AG04450 (cell line): ENCODE results near the gene SMAD3. TPM values are rescaled to one million over a fixed set of nuclear protein-coding genes. Genes with fewer than 3 reads are reported as not detected.

Experiments
- CTCF ChIA-PET: fragments of 300-600, 350-600 bp; formaldehyde crosslinking; extraction: SDS; loops from one replicate; lab custom pipeline; 2022; ENCODE audit warnings: antibody characterized with exemption, inconsistent platforms; lab: Charles Lee
- POLR2A ChIA-PET: fragments of 350-600 bp; formaldehyde crosslinking; extraction: SDS; loops from one replicate; lab custom pipeline; 2021; ENCODE audit warnings: antibody characterized with exemption, inconsistent platforms; lab: Yijun Ruan, JAX
- DNase-seq: peaks from one replicate; pipeline ENCODE4 v3.0.0-alpha.2; 2011; ENCODE audit warnings: low read depth, low spot score
- H3K27ac ChIP-seq: one replicate; pipeline ENCODE4 v1.5.1; 2012; ENCODE audit warnings: low read depth, low read length, control low read depth
- H3K27me3 ChIP-seq: one replicate; pipeline ENCODE4 v1.6.0; 2012; ENCODE audit warnings: low read length; ENCODE audit not compliant: control insufficient read depth, insufficient read depth
- H3K4me3 ChIP-seq: 2 replicates; pipeline ENCODE4 v1.5.1; 2011; ENCODE audit warnings: mild to moderate bottlenecking, low read depth, low read length, control low read depth
- H3K9me3 ChIP-seq: 2 replicates; pipeline ENCODE4 v1.5.1; 2012; ENCODE audit warnings: low read length; ENCODE audit not compliant: control insufficient read depth, insufficient read depth
- CTCF ChIP-seq: IDR thresholded peaks from 2 replicates; pipeline ENCODE4 v1.5.1; 2011; ENCODE audit warnings: low read depth, low read length, control low read depth, inconsistent platforms
- polyA plus RNA-seq: library from polyadenylated mRNA; depleted of rRNA; stranded (reverse); fragments of >200 nt; gene quantifications from 2 replicates; pipeline ENCODE4 v1.2.3, GENCODE V29; 2011

Gene SMAD3
- polyA plus RNA-seq, 1 experiment = 115 TPM

GRCh38 chr15:67103021-67103420 is 37.6 kb downstream of the SMAD3 start:
- Histone ChIP-seq H3K4me3 (no peak overlapping the region), H3K9me3 (no peaks in the 10 kb centered on the region), H3K27me3 (no peaks in the 10 kb centered on the region), H3K27ac (no peak overlapping the region)
- CTCF ChIA-PET = no interaction called here
- DNase-seq = no peak
- POLR2A ChIA-PET = interaction anchor here (0.6 kb wide), 1 partner anchor 25 kb away, joined by 3 read pairs; no protein-coding TSS in a partner anchor
- TF ChIP-seq CTCF = no peak

- ChIA-PET CTCF (no interaction called here), POLR2A (interaction anchor here (0.6 kb wide), 2 partner anchors 21 to 25 kb away, joined by 3 read pairs; no protein-coding TSS in a partner anchor)
- H3K9me3 ChIP-seq = no peaks in the 10 kb centered on the region
- DNase-seq = no peak
- no peaks in the 10 kb centered on the region for H3K27me3 ChIP-seq
- no peak overlapping the region for H3K4me3 ChIP-seq
- peak overlapping the region; percentile 98 for H3K27ac ChIP-seq
- no peak for TF ChIP-seq CTCF
Measured at GRCh38 chr15:67103432-67103831, 38.0 kb downstream of the SMAD3 start.

GRCh38 chr15:67103869-67104268 is 38.5 kb downstream of the SMAD3 start:
- Histone ChIP-seq H3K9me3 (no peaks in the 10 kb centered on the region), H3K4me3 (no peak overlapping the region), H3K27ac (peak overlapping the region; percentile 98), H3K27me3 (no peaks in the 10 kb centered on the region)
- TF ChIP-seq CTCF = no peak
- ChIA-PET CTCF (no interaction called here), POLR2A (interaction anchor here (0.6 to 1.9 kb wide), 2 partner anchors 20 to 23 kb away, joined by 3 to 4 read pairs; no protein-coding TSS in a partner anchor)
- no peak for DNase-seq

GRCh38 chr15:67104510-67104909 is 39.1 kb downstream of the SMAD3 start:
- H3K27me3 ChIP-seq = no peaks in the 10 kb centered on the region
- ChIA-PET CTCF (interaction anchor here (0.7 kb wide), 1 partner anchor 19 kb away, joined by 4 read pairs; no protein-coding TSS in a partner anchor), POLR2A (interaction anchor here (1.0 to 2.9 kb wide), 14 partner anchors 14 to 172 kb away, joined by 3 to 12 read pairs (median 5); partner anchors contain the start of gene SMAD3)
- DNase-seq = no peak
- no peak for TF ChIP-seq CTCF
- H3K4me3 ChIP-seq = no peak overlapping the region
- no peaks in the 10 kb centered on the region for H3K9me3 ChIP-seq
- H3K27ac ChIP-seq = peak overlapping the region; percentile 98
